HG02759 (cell line): ENCODE results near the gene MSX2.

Source experiments
- ATAC-seq: cut with Tn5 transposase; IDR thresholded peaks from one replicate; pipeline ENCODE4 v1.9.1; 2021; ENCODE audit warnings: mild to moderate bottlenecking, moderate library complexity; ENCODE audit not compliant: unreplicated experiment

The MSX2 gene

GRCh38 chr5:174724484-174725260 lies at the start of gene MSX2:
Gene MSX2, plus strand, starts transcription at chr5:174724582. Its CDS starts 78 bp downstream, at chr5:174724660.
- ATAC-seq, result no peak

GRCh38 chr5:174675110-174675509 lies 49.3 kb upstream of the MSX2 start:
- no peak for ATAC-seq

GRCh38 chr5:174675916-174676315 lies 48.5 kb upstream of the MSX2 start:
- no peak for ATAC-seq

GRCh38 chr5:174678107-174678506 lies 46.3 kb upstream of the MSX2 start:
- ATAC-seq, result no peak

- no peak for ATAC-seq
These were observed 43.3 kb upstream of the MSX2 start for GRCh38 chr5:174680901-174681565.

GRCh38 chr5:174687503-174687902 lies 36.9 kb upstream of the MSX2 start:
- no peak for ATAC-seq

- no peak for ATAC-seq
These were observed 35.7 kb upstream of the MSX2 start for GRCh38 chr5:174688441-174689354.

GRCh38 chr5:174690271-174690670 lies 34.1 kb upstream of the MSX2 start:
- ATAC-seq, result no peak

GRCh38 chr5:174692381-174692780 lies 32.0 kb upstream of the MSX2 start:
- ATAC-seq, result no peak

- ATAC-seq, result no peak
These were observed 31.4 kb upstream of the MSX2 start for GRCh38 chr5:174692982-174693422.

GRCh38 chr5:174693697-174694385 lies 30.5 kb upstream of the MSX2 start:
- ATAC-seq, result no peak

- ATAC-seq, result no peak
These were observed 29.8 kb upstream of the MSX2 start for GRCh38 chr5:174694611-174695010.

GRCh38 chr5:174698156-174698555 lies 26.2 kb upstream of the MSX2 start:
- no peak for ATAC-seq

GRCh38 chr5:174699131-174699530 lies 25.3 kb upstream of the MSX2 start:
- no peak for ATAC-seq

- no peak for ATAC-seq
These were observed 17.3 kb upstream of the MSX2 start for GRCh38 chr5:174706997-174707572.

- ATAC-seq, result no peak
These were observed 16.7 kb upstream of the MSX2 start for GRCh38 chr5:174707671-174708070.

- no peak for ATAC-seq
These were observed 15.7 kb upstream of the MSX2 start for GRCh38 chr5:174708476-174709207.

- ATAC-seq, result no peak
These were observed 9.6 kb upstream of the MSX2 start for GRCh38 chr5:174714751-174715150.

- no peak for ATAC-seq
These were observed 8.6 kb upstream of the MSX2 start for GRCh38 chr5:174715804-174716203.
